Choroid plexus epithelial cell (primary cell): Measurements from ENCODE around the gene RAB40C.

Experiments
- DNase-seq: peaks from one replicate; pipeline ENCODE4 v3.0.0-alpha.2; 2010; ENCODE audit warnings: low read depth
- H3K4me3 ChIP-seq: 2 replicates; pipeline ENCODE4 v1.5.1; 2011; ENCODE audit warnings: low read depth, mild to moderate bottlenecking, control low read depth, low read length, moderate library complexity
- CTCF ChIP-seq: conservative IDR thresholded peaks from 2 replicates; pipeline ENCODE4 v1.5.1; 2011; ENCODE audit warnings: low read depth, mild to moderate bottlenecking, control low read depth, inconsistent platforms, low read length, moderate library complexity

RAB40C gene

GRCh38 chr16:600781-601180 lies 10.9 kb downstream of the RAB40C start:
- peak; percentile 65 for TF ChIP-seq CTCF
- DNase-seq = peak; percentile 58
- no peak overlapping the region for H3K4me3 ChIP-seq

GRCh38 chr16:603933-604332 lies 14.1 kb downstream of the RAB40C start:
- TF ChIP-seq CTCF = no peak
- DNase-seq = no peak
- H3K4me3 ChIP-seq = no peak overlapping the region

GRCh38 chr16:606656-607307 lies 16.9 kb downstream of the RAB40C start:
- TF ChIP-seq CTCF = no peak
- DNase-seq = no peak
- H3K4me3 ChIP-seq = no peak overlapping the region

- TF ChIP-seq CTCF = no peak
- no peak for DNase-seq
- no peak overlapping the region for H3K4me3 ChIP-seq
Observed at GRCh38 chr16:608019-608418, 18.2 kb downstream of the RAB40C start.

- DNase-seq = no peak
- no peak overlapping the region for H3K4me3 ChIP-seq
- no peak for TF ChIP-seq CTCF
Observed at GRCh38 chr16:609316-609715, 19.4 kb downstream of the RAB40C start.

GRCh38 chr16:609984-610383 lies 20.1 kb downstream of the RAB40C start:
- no peak overlapping the region for H3K4me3 ChIP-seq
- TF ChIP-seq CTCF = no peak
- DNase-seq = no peak

- DNase-seq = peak; percentile 41
- peak; percentile 74 for TF ChIP-seq CTCF
- no peak overlapping the region for H3K4me3 ChIP-seq
Observed at GRCh38 chr16:610513-611381, 20.9 kb downstream of the RAB40C start.
